Astrocyte (in vitro differentiated cells and primary cell): ENCODE results near the gene PELI1. TPM values are rescaled to one million over a fixed set of nuclear protein-coding genes. Genes with fewer than 3 reads are reported as not detected.
A peak's percentile ranks its signal among the peaks of the same experiment; 100 is the strongest.

Source experiments
- DNase-seq: peaks from one replicate; pipeline ENCODE4 v3.0.0-alpha.2; 2010; ENCODE audit warnings: low read depth
- FAIRE-seq: peaks from 2 replicates; lab custom pipeline; 2011; peaks lifted over from hg19 to GRCh38; lab: Jason Lieb, UNC
- H2AFZ ChIP-seq: 2 replicates; pipeline ENCODE4 v1.6.0; 2012; ENCODE audit warnings: low read depth, low read length, inconsistent platforms
- H3K27ac ChIP-seq: 2 replicates; pipeline ENCODE4 v1.5.1; 2011; ENCODE audit warnings: low read depth, low read length, inconsistent platforms
- H3K27me3 ChIP-seq: 2 replicates; pipeline ENCODE4 v1.6.0; 2011; ENCODE audit warnings: low read length, inconsistent platforms; ENCODE audit not compliant: insufficient read depth
- H3K36me3 ChIP-seq: 2 replicates; pipeline ENCODE4 v1.5.1; 2011; ENCODE audit warnings: low read length, inconsistent platforms; ENCODE audit not compliant: insufficient read depth
- H3K4me1 ChIP-seq: 2 replicates; pipeline ENCODE4 v1.5.1; 2011; ENCODE audit warnings: low read length, inconsistent platforms; ENCODE audit not compliant: insufficient read depth
- H3K4me2 ChIP-seq: 2 replicates; pipeline ENCODE4 v1.6.0; 2012; ENCODE audit warnings: low read length, inconsistent platforms
- H3K4me3 ChIP-seq: 2 replicates; pipeline ENCODE4 v1.5.1; 2011; ENCODE audit warnings: low read depth, mild to moderate bottlenecking, low read length, inconsistent platforms; ENCODE audit not compliant: insufficient read depth
- H3K79me2 ChIP-seq: 2 replicates; pipeline ENCODE4 v1.6.0; 2012; ENCODE audit warnings: mild to moderate bottlenecking, low read length, inconsistent platforms; ENCODE audit not compliant: insufficient read depth
- H3K9ac ChIP-seq: 2 replicates; pipeline ENCODE4 v1.6.0; 2012; ENCODE audit warnings: mild to moderate bottlenecking, low read length, inconsistent platforms
- H3K9me3 ChIP-seq: 2 replicates; pipeline ENCODE4 v1.5.1; 2012; ENCODE audit warnings: low read depth, mild to moderate bottlenecking, low read length, inconsistent platforms; ENCODE audit not compliant: insufficient read depth
- H4K20me1 ChIP-seq: 2 replicates; pipeline ENCODE4 v1.6.0; 2012; ENCODE audit warnings: low read length, inconsistent platforms; ENCODE audit not compliant: insufficient read depth
- H3K27ac Mint-ChIP-seq: one replicate; pipeline ENCODE4 v1.8.0; 2021; ENCODE audit warnings: mild to moderate bottlenecking, mixed read lengths; ENCODE audit not compliant: unreplicated experiment
- H3K27me3 Mint-ChIP-seq: one replicate; pipeline ENCODE4 v1.8.0; 2021; ENCODE audit warnings: low read depth, mixed read lengths; ENCODE audit not compliant: unreplicated experiment
- H3K36me3 Mint-ChIP-seq: one replicate; pipeline ENCODE4 v1.8.0; 2021; ENCODE audit warnings: low read depth, mixed read lengths; ENCODE audit not compliant: unreplicated experiment
- H3K4me1 Mint-ChIP-seq: one replicate; pipeline ENCODE4 v1.8.0; 2021; ENCODE audit warnings: low read depth, mixed read lengths; ENCODE audit not compliant: unreplicated experiment
- H3K4me3 Mint-ChIP-seq: one replicate; pipeline ENCODE4 v1.8.0; 2021; ENCODE audit warnings: mild to moderate bottlenecking, moderate library complexity, mixed read lengths; ENCODE audit not compliant: unreplicated experiment
- H3K9me3 Mint-ChIP-seq: one replicate; pipeline ENCODE4 v1.8.0; 2021; ENCODE audit warnings: mild to moderate bottlenecking, mixed read lengths; ENCODE audit not compliant: unreplicated experiment
- CTCF ChIP-seq: IDR thresholded peaks from 2 replicates; pipeline ENCODE4 v1.5.1; 2011; ENCODE audit warnings: low read depth, mild to moderate bottlenecking, inconsistent platforms, low read length, moderate library complexity; ENCODE audit not compliant: insufficient read depth
- EZH2 ChIP-seq: IDR thresholded peaks from 2 replicates; pipeline ENCODE4 v1.6.1; 2012; ENCODE audit warnings: mild to moderate bottlenecking, low read length, inconsistent platforms; ENCODE audit not compliant: insufficient read depth
- total RNA-seq: library from RNA; stranded (reverse); gene quantifications from 2 replicates; pipeline ENCODE4 v1.2.1, GENCODE V29; 2021

The PELI1 gene
- total RNA-seq, 1 donor from 2014 or later: 23.8 TPM

- H3K4me1 ChIP-seq: peaks cover 7% of the 10 kb centered on the region
- H3K9ac ChIP-seq: no peak overlapping the region
- no peaks in the 10 kb centered on the region for H3K36me3 ChIP-seq
- no peak for TF ChIP-seq EZH2
- TF ChIP-seq CTCF: no peak
- no peak overlapping the region for H3K27ac ChIP-seq
- H3K4me1 Mint-ChIP-seq: peaks cover 48% of the 10 kb centered on the region
- H3K27me3 ChIP-seq: no peaks in the 10 kb centered on the region
- no peaks in the 10 kb centered on the region for H3K9me3 Mint-ChIP-seq
- H3K27ac Mint-ChIP-seq: peak overlapping the region; percentile 50
- no peak overlapping the region for H3K4me3 ChIP-seq
- H3K4me2 ChIP-seq: no peak overlapping the region
- no peak overlapping the region for H3K4me3 Mint-ChIP-seq
- no peaks in the 10 kb centered on the region for H3K9me3 ChIP-seq
- DNase-seq (no peak), FAIRE-seq (no peak)
- H3K79me2 ChIP-seq: peaks cover 67% of the 10 kb centered on the region
- H3K27me3 Mint-ChIP-seq: no peaks in the 10 kb centered on the region
- H2AFZ ChIP-seq: no peak overlapping the region
- H4K20me1 ChIP-seq: peaks cover under 1% of the 10 kb centered on the region
- H3K36me3 Mint-ChIP-seq: peaks cover 2% of the 10 kb centered on the region
Observed at GRCh38 chr2:64133354-64133753, 10.9 kb downstream of the PELI1 start.

GRCh38 chr2:64130333-64130732, 13.9 kb downstream of the PELI1 start:
- H3K9ac ChIP-seq: no peak overlapping the region
- H3K79me2 ChIP-seq: peaks cover 56% of the 10 kb centered on the region
- no peaks in the 10 kb centered on the region for H3K27me3 ChIP-seq
- Mint-ChIP-seq H3K9me3 (no peaks in the 10 kb centered on the region), H3K4me3 (no peak overlapping the region), H3K27ac (peak overlapping the region; percentile 79), H3K4me1 (peaks cover 35% of the 10 kb centered on the region), H3K27me3 (no peaks in the 10 kb centered on the region), H3K36me3 (no peaks in the 10 kb centered on the region)
- no peaks in the 10 kb centered on the region for H4K20me1 ChIP-seq
- no peak overlapping the region for H3K4me3 ChIP-seq
- no peaks in the 10 kb centered on the region for H3K36me3 ChIP-seq
- FAIRE-seq (no peak), DNase-seq (no peak)
- no peak overlapping the region for H3K27ac ChIP-seq
- no peak overlapping the region for H2AFZ ChIP-seq
- H3K9me3 ChIP-seq: no peaks in the 10 kb centered on the region
- H3K4me1 ChIP-seq: peaks cover 7% of the 10 kb centered on the region
- TF ChIP-seq CTCF (no peak), EZH2 (no peak)
- no peak overlapping the region for H3K4me2 ChIP-seq

GRCh38 chr2:64128943-64129391, 15.3 kb downstream of the PELI1 start:
- no peaks in the 10 kb centered on the region for H3K4me1 ChIP-seq
- no peak overlapping the region for H3K9ac ChIP-seq
- H3K4me2 ChIP-seq: no peak overlapping the region
- H3K79me2 ChIP-seq: peaks cover 60% of the 10 kb centered on the region
- H2AFZ ChIP-seq: no peak overlapping the region
- Mint-ChIP-seq H3K9me3 (no peaks in the 10 kb centered on the region), H3K36me3 (no peaks in the 10 kb centered on the region), H3K27me3 (no peaks in the 10 kb centered on the region), H3K4me1 (peaks cover 21% of the 10 kb centered on the region), H3K4me3 (no peak overlapping the region), H3K27ac (peak overlapping the region; percentile 15)
- FAIRE-seq (no peak), DNase-seq (no peak)
- no peaks in the 10 kb centered on the region for H4K20me1 ChIP-seq
- H3K4me3 ChIP-seq: no peak overlapping the region
- H3K27me3 ChIP-seq: no peaks in the 10 kb centered on the region
- no peaks in the 10 kb centered on the region for H3K9me3 ChIP-seq
- H3K27ac ChIP-seq: no peak overlapping the region
- H3K36me3 ChIP-seq: no peaks in the 10 kb centered on the region
- TF ChIP-seq CTCF: no peak
- TF ChIP-seq EZH2: no peak
